OCI-LY7 (cell line): ENCODE measurements around the gene NFKB1. TPM values are rescaled to one million over a fixed set of nuclear protein-coding genes. Genes with fewer than 3 reads are reported as not detected.

ENCODE experiments used
- BruUV-seq: library from RNA; stranded (reverse); fragments of 400-500 nt; replicated peaks from 2 replicates; lab custom pipeline; 2021; lab: Mats Ljungman, UMichigan
- CTCF ChIA-PET: fragments of 300-600 bp; sonication (Branson Sonifier 250); formaldehyde crosslinking; loops from one replicate; lab custom pipeline; 2022; ENCODE audit warnings: antibody characterized with exemption; ENCODE audit not compliant: unreplicated experiment; lab: Charles Lee
- POLR2A ChIA-PET: fragments of 300-600 bp; sonication (Branson Sonifier 250); formaldehyde crosslinking; loops from one replicate; lab custom pipeline; 2022; ENCODE audit warnings: antibody characterized with exemption; lab: Charles Lee
- DNase-seq: peaks from one replicate; pipeline ENCODE4 v3.0.0-alpha.2; 2015; ENCODE audit warnings: low spot score
- H2AFZ ChIP-seq: fragments of 200-600 bp; sonication (generic), shearing (Covaris generic); 2 replicates; pipeline ENCODE4 v1.6.1; 2014; ENCODE audit warnings: mild to moderate bottlenecking, antibody characterized with exemption, low read length, moderate library complexity
- H3K27ac ChIP-seq: fragments of 200-600 bp; sonication (generic); 2 replicates; pipeline ENCODE4 v1.5.1; 2014; ENCODE audit warnings: mixed run types, low read depth, mild to moderate bottlenecking, moderate library complexity, low read length, inconsistent platforms; ENCODE audit not compliant: poor library complexity, severe bottlenecking
- H3K36me3 ChIP-seq: fragments of 200-600 bp; sonication (generic); 2 replicates; pipeline ENCODE4 v1.6.1; 2014; ENCODE audit warnings: mild to moderate bottlenecking, antibody characterized with exemption, low read length, moderate library complexity, mixed read lengths; ENCODE audit not compliant: insufficient read depth
- H3K4me1 ChIP-seq: fragments of 200-600 bp; sonication (generic); 2 replicates; pipeline ENCODE4 v1.5.1; 2014; ENCODE audit warnings: mild to moderate bottlenecking, low read length; ENCODE audit not compliant: insufficient read depth, poor library complexity, severe bottlenecking
- H3K4me2 ChIP-seq: fragments of 200-600 bp; sonication (generic); 2 replicates; pipeline ENCODE4 v1.6.1; 2014; ENCODE audit warnings: mild to moderate bottlenecking, low read length
- H3K4me3 ChIP-seq: fragments of 200-600 bp; sonication (generic); 2 replicates; pipeline ENCODE4 v1.5.1; 2014; ENCODE audit warnings: mild to moderate bottlenecking, low read depth, low read length; ENCODE audit not compliant: poor library complexity, severe bottlenecking
- H3K79me2 ChIP-seq: fragments of 200-600 bp; sonication (generic); 2 replicates; pipeline ENCODE4 v1.6.1; 2016; ENCODE audit warnings: low read depth, mild to moderate bottlenecking, low read length, moderate library complexity, mixed read lengths; ENCODE audit not compliant: insufficient read depth
- H3K9me2 ChIP-seq: fragments of 200-600 bp; sonication (generic); 2 replicates; pipeline ENCODE4 v1.6.1; 2016; ENCODE audit warnings: mild to moderate bottlenecking, low read length, mixed read lengths; ENCODE audit not compliant: insufficient read depth
- H3K9me3 ChIP-seq: fragments of 200-600 bp; sonication (generic); 2 replicates; pipeline ENCODE4 v1.6.1; 2014; ENCODE audit warnings: mild to moderate bottlenecking, mixed run types, low read length, mixed read lengths
- H4K20me1 ChIP-seq: fragments of 200-600 bp; sonication (generic); 2 replicates; pipeline ENCODE4 v1.6.1; 2014; ENCODE audit warnings: mild to moderate bottlenecking, antibody characterized with exemption, low read length, moderate library complexity, mixed read lengths; ENCODE audit not compliant: insufficient read depth
- EZH2phosphoT487 ChIP-seq: fragments of 200-600 bp; sonication (generic); IDR thresholded peaks from 2 replicates; pipeline ENCODE4 v1.6.1; 2018; ENCODE audit warnings: low read depth, borderline replicate concordance, mild to moderate bottlenecking, mixed run types, antibody characterized with exemption, low read length, moderate library complexity, mixed read lengths
- intact Hi-C: fragments of 100-400 bp; cut with micrococcal nuclease; formaldehyde crosslinking; loops from one replicate; pipeline ENCODE4 v1.10.0; 2022; ENCODE audit not compliant: unreplicated experiment
- total RNA-seq, 2 experiments: library from RNA; depleted of rRNA in 1 of 2; stranded (reverse); fragments of >200 nt in 1 of 2; shearing (Covaris generic) in 1 of 2; gene quantifications; 2 replicates each; pipeline ENCODE4 v1.2.3, GENCODE V29; 2014 to 2022
- TF ChIP-seq, protein P1 (sequence below): fragments of 200-600 bp; sonication (generic); conservative IDR thresholded peaks from 2 replicates; pipeline ENCODE4 v1.5.1; 2014; ENCODE audit warnings: mild to moderate bottlenecking, antibody characterized with exemption, low read length, moderate library complexity, mixed read lengths

The NFKB1 gene
- total RNA-seq, 2 experiments from 2014 or later, result 23.1 to 47.8 TPM

DNA sequence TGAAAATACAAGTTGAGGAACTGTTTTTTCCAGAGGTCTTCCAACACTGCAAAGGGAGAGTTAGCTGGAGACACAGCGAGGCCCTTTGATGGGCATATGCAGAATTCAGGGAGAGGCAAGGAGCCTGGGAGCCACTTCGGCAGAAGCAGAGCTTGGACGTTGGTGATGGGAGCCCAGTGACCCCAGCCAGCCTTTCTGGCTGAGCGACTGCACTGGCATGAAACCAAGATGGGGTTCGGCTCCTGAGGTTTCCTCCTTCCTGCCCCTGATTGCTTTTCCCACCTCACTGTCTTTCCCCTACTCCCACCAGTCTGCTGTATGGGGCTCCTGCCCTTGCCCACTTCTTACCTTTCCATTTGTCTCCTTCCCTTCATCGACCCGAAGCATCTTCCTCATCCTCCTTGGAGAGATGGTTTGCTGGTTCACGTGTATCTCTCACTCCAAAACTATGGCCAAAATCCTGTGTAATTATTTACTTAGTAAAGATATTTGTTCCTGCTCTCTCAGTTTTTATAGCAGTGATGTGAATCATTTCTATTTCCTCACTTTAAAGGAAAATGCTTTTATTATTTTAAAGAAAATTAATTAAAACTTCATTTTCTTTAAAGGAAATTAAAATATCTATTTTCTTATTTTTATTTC is 100.5 kb downstream of the NFKB1 start:
- Histone ChIP-seq H3K4me2 (no peak overlapping the region), H3K4me3 (no peak overlapping the region), H2AFZ (no peak overlapping the region), H3K36me3 (peaks cover 83% of the 10 kb centered on the region), H3K9me2 (no peaks in the 10 kb centered on the region), H4K20me1 (no peaks in the 10 kb centered on the region), H3K79me2 (no peaks in the 10 kb centered on the region), H3K27ac (no peak overlapping the region), H3K9me3 (no peaks in the 10 kb centered on the region), H3K4me1 (no peaks in the 10 kb centered on the region)
- BruUV-seq, result no TSS peak
- CTCF ChIA-PET, result no interaction called here
- TF ChIP-seq, protein P1, sequence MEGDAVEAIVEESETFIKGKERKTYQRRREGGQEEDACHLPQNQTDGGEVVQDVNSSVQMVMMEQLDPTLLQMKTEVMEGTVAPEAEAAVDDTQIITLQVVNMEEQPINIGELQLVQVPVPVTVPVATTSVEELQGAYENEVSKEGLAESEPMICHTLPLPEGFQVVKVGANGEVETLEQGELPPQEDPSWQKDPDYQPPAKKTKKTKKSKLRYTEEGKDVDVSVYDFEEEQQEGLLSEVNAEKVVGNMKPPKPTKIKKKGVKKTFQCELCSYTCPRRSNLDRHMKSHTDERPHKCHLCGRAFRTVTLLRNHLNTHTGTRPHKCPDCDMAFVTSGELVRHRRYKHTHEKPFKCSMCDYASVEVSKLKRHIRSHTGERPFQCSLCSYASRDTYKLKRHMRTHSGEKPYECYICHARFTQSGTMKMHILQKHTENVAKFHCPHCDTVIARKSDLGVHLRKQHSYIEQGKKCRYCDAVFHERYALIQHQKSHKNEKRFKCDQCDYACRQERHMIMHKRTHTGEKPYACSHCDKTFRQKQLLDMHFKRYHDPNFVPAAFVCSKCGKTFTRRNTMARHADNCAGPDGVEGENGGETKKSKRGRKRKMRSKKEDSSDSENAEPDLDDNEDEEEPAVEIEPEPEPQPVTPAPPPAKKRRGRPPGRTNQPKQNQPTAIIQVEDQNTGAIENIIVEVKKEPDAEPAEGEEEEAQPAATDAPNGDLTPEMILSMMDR, result no peak
- TF ChIP-seq EZH2phosphoT487, result no peak
- intact Hi-C loops, result no loop called here
- DNase-seq, result no peak
- POLR2A ChIA-PET, result interaction anchor here (1.0 to 1.2 kb wide), 2 partner anchors 65 to 475 kb away, joined by 3 read pairs; no protein-coding TSS in a partner anchor

DNA sequence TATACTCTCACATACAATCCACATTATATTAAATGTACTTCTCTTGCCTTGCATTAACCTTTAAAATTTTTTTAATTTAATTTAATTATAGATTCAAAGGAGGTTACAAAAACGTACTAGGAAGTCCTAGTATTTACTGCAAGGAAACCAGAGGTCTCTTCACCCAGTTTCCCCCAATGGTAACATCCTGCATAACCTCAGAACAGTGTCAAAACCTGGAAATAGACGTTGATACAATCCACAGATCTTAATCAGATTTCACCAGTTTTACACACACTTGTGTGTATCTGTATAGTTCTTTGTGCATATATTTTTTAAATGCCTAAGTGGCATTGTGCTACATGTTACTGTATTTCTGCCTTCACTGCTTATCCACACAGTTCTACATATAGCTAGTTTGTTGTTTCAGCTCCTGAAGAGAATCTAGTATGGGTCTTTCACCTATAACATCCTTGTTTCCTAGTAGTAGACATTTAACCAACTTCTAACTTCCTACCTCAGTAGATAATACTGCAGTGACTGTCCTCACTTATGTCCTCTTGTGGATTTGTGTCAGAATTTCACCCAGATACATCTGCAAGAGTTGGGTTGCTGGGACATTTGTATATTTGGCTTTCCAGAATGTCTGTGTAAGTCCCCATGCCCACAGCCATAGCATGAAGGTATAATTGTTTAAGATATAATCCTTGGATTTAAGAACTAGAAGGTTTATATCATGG is 103.2 kb downstream of the NFKB1 start:
- Histone ChIP-seq H3K9me2 (no peaks in the 10 kb centered on the region), H4K20me1 (no peaks in the 10 kb centered on the region), H3K9me3 (no peaks in the 10 kb centered on the region), H2AFZ (no peak overlapping the region), H3K4me1 (no peaks in the 10 kb centered on the region), H3K4me3 (no peak overlapping the region), H3K36me3 (peaks cover 84% of the 10 kb centered on the region), H3K4me2 (no peak overlapping the region), H3K27ac (no peak overlapping the region), H3K79me2 (no peaks in the 10 kb centered on the region)
- ChIA-PET POLR2A (no interaction called here), CTCF (no interaction called here)
- no TSS peak for BruUV-seq
- TF ChIP-seq, protein P1, result 0 out of 2 replicates have a peak, but pooled peaks have one; percentile 24
- TF ChIP-seq EZH2phosphoT487, result no peak
- intact Hi-C loops, result no loop called here
- DNase-seq, result no peak

DNA sequence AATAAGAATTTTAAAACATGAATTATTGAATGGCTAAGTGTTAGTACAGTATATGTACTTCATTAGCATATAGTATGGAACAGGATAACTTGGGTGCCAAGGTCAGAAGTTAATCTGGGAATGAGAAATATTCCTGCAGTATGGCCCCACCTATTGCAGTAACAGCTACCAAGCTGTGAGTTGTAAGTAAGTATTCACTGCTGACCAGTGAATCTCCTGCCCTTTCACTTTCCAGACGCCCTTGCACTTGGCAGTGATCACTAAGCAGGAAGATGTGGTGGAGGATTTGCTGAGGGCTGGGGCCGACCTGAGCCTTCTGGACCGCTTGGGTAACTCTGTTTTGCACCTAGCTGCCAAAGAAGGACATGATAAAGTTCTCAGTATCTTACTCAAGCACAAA is 105.1 kb downstream of the NFKB1 start:
- CTCF ChIA-PET, result no interaction called here
- POLR2A ChIA-PET, result interaction anchor here (0.9 kb wide), 1 partner anchor 424 kb away, joined by 3 read pairs; no protein-coding TSS in a partner anchor
- BruUV-seq, result no TSS peak

More for the DNA sequence above, 105.1 kb downstream of the NFKB1 start:
- Histone ChIP-seq H3K9me2 (no peaks in the 10 kb centered on the region), H3K9me3 (no peaks in the 10 kb centered on the region), H2AFZ (no peak overlapping the region), H3K27ac (no peak overlapping the region), H3K4me1 (no peaks in the 10 kb centered on the region), H3K79me2 (no peaks in the 10 kb centered on the region), H3K4me3 (no peak overlapping the region), H3K4me2 (no peak overlapping the region), H4K20me1 (no peaks in the 10 kb centered on the region), H3K36me3 (peaks cover 81% of the 10 kb centered on the region)
- intact Hi-C loops, result no loop called here
- no peak for DNase-seq
- TF ChIP-seq, protein P1, result no peak
- no peak for TF ChIP-seq EZH2phosphoT487
